ENCODE data around the gene NR2E1.

The NR2E1 gene

DNA sequence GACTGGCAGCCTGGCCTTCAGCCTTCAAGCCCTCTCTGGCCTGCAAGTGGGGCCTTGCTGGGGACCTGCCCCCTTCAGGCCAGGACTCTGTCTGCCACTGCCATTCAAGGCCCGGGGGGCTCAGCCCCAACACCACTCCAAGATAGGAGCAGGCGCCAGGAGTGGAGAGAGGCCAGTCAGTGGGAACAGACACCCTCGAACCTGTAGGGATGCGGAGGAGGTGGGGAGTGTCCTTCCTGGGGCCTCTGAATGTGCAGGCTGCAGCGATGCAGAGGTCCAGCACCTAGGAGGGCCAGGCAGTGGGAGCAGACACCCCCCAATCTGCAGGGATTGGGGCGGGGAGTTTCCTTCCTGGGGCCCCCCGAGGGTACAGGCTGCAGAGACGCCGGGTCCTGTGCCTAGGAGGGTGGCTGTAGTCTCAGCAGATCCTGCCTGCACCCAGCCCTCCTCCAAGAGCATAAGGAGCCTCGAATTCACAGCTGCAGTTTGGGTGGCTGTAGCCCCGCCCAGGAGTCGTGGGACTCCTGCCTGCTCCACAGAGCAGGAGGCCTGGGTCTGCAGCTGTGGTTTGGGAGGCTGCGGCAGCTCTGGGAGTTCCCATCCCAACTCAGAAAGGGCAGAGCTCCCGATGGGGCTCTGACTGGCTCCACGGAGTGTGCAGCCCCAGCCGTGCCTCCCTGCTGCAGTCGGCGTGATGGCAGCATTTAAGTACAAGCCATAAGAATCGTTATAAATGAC, 33.1 kb downstream of the NR2E1 start:
- no peak for TF ChIP-seq ZFX (IDR thresholded peaks at IDR 0.05; ENCODE audit: borderline replicate concordance)
- TF ChIP-seq, protein P1, sequence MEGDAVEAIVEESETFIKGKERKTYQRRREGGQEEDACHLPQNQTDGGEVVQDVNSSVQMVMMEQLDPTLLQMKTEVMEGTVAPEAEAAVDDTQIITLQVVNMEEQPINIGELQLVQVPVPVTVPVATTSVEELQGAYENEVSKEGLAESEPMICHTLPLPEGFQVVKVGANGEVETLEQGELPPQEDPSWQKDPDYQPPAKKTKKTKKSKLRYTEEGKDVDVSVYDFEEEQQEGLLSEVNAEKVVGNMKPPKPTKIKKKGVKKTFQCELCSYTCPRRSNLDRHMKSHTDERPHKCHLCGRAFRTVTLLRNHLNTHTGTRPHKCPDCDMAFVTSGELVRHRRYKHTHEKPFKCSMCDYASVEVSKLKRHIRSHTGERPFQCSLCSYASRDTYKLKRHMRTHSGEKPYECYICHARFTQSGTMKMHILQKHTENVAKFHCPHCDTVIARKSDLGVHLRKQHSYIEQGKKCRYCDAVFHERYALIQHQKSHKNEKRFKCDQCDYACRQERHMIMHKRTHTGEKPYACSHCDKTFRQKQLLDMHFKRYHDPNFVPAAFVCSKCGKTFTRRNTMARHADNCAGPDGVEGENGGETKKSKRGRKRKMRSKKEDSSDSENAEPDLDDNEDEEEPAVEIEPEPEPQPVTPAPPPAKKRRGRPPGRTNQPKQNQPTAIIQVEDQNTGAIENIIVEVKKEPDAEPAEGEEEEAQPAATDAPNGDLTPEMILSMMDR (IDR thresholded peaks at IDR 0.05), result no peak
- H3K27ac ChIP-seq, result no peak overlapping the region

DNA sequence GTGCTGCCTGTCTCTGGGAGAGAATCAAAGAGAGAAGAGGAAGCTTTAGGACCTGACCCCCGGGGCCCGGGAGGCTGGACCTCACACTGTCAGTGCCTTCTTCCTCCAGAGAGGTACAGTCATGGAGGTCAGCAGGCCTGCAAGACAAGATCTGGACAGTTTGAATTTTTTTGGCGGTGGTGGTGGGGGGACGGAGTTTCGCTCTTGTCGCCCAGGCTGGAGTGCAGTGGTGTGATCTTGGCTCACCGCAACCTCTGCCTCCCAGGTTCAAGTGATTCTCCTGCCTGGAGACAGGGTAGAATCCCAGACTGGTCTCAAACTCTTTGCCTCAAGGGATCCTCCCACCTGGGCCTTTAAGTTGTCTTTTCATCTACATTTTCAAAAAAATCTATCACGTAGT, 34.4 kb downstream of the NR2E1 start:
- TF ChIP-seq, protein P1 (IDR thresholded peaks at IDR 0.05), result no peak
- TF ChIP-seq ZFX (IDR thresholded peaks at IDR 0.05; ENCODE audit: borderline replicate concordance), result no peak

DNA sequence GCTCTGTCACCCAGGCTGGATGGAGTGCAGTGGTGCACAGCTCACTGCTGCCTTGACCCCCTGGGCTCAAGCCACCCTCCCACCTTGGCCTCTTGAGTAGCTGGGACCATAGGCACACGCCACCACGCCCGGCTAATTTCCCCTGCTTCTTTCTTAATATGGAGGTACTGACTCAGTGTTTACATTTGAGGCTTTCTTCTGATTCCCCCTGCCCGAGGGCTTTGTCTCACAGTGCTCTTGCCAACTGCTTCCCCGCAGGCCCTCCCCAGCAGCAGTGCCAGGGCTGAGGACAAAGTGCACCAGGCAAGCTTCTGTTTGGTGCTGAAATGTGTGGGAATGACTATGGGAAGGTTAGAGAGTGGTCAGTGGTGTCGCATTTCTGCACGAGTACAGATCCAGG, 34.8 kb downstream of the NR2E1 start:
- TF ChIP-seq, protein P1 (IDR thresholded peaks at IDR 0.05), result no peak
- TF ChIP-seq ZFX (IDR thresholded peaks at IDR 0.05; ENCODE audit: borderline replicate concordance), result no peak
- no peak overlapping the region for H3K27ac ChIP-seq

More for the DNA sequence above, 34.4 kb downstream of the NR2E1 start:
- H3K27ac ChIP-seq, result no peak overlapping the region

DNA sequence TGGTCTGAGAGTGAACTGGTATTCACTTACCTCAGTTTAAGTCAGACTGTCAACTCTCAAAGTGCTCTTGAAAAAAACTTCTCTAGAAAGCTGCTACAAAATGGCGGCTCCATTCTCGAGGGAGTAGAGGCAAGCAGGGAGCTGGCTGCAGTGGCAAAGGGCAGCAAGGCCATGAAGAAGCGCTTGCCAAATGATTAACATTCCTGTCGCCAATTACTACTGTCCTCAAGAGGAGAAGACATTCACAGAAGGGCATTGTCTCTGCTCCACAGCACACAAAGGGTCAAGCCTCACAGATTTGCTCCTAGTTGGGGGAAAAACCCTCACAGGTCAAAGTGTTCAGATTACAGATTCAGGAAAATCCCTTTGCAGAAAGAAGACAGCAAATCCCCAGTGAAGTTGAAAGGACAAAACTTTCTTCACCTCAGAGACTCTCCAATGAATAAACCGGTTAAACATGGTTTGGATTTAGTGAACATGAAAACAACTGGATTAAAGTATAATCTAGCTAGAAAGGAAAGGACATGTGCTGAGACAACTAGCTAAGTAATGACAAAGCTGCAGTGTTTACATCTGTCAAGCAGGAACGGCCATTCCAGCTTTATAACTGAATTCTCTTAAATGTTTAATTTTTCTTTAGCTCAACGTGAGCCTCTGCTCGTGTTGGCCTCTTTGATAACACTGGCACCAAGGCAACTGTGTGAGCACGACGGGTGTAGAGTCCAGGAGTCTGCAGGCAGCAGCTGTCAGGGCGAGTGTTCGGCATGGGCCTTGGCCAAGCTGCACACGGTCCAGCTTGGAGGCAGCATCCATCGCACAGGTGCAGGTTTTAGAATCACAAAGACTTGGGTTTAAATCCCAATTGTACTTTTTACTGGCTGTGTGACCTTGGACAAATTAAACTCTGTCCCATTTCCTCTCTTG, 37.6 kb downstream of the NR2E1 start:
- H3K27ac ChIP-seq, result no peak overlapping the region
- TF ChIP-seq ZFX (IDR thresholded peaks at IDR 0.05; ENCODE audit: borderline replicate concordance), result no peak
- TF ChIP-seq, protein P1 (IDR thresholded peaks at IDR 0.05), result no peak

DNA sequence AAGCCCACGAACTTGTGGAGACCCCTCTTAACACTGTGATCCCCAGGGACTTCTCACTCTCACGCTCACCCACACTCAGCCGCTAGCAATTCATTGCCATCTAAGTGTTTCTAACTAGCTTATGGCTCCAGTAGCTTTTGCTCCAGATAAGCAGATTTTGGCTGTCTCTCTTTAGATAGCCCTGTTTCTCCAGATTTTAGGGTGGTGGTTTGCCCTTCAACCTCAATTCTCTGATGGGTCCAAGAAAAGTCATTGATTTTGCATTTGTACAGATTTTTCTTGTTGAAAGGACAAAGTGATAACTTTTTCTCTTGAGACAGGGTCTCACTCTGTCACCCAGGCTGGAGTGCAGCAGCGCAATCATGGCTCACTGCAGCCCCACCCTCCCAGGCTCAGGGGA, 41.2 kb downstream of the NR2E1 start:
- TF ChIP-seq ZFX (IDR thresholded peaks at IDR 0.05; ENCODE audit: borderline replicate concordance), result no peak
- TF ChIP-seq, protein P1 (IDR thresholded peaks at IDR 0.05), result no peak
- no peak overlapping the region for H3K27ac ChIP-seq

DNA sequence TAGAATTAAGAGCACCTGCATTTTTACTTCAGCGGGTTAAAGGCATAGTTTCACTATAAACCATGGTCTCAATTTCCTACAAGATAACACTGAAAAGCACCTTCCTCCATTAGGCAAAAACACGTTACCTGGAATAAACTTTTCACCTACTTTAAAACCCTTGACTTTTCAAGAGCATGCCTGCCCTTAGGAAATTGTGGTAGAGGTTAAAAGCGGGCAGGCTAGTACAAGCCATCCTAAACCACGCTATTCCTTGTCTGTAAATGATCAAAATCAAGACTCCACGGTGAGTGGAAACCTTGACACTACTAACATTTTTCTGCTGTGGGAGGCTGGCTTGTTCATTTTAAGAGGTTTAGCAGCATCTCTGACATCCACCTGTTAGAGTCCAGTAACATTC, 43.9 kb downstream of the NR2E1 start:
- H3K27ac ChIP-seq, result no peak overlapping the region
- TF ChIP-seq, protein P1 (IDR thresholded peaks at IDR 0.05), result no peak
- TF ChIP-seq ZFX (IDR thresholded peaks at IDR 0.05; ENCODE audit: borderline replicate concordance), result no peak

DNA sequence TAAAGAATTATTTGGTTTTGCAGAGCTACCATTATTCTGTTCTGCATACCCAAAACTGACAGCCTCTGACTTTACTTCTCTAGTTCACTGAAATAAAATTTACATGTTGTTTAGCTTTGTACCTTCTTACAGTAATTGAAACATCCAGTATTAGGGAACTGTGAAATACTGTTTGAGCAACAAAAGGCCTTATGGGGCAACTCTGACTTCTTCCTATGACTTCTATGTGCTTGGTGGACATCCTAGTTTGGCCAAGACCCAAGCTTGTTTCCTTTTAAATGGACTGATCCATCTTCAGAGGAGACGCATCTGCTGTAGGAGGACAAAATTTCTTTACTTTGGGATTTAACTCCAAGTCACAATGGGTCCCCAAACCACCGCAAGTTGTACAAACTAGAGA, 44.7 kb downstream of the NR2E1 start:
- no peak for TF ChIP-seq ZFX (IDR thresholded peaks at IDR 0.05; ENCODE audit: borderline replicate concordance)
- TF ChIP-seq, protein P1 (IDR thresholded peaks at IDR 0.05), result no peak

More for the DNA sequence above, 44.7 kb downstream of the NR2E1 start:
- no peak overlapping the region for H3K27ac ChIP-seq

All from 22Rv1 (cell line).